Loucy (cell line): Measurements from ENCODE around the gene SLC4A8.

ENCODE experiments used
- CTCF ChIP-seq: fragments of 200-600 bp; sonication (generic); conservative IDR thresholded peaks from 2 replicates; pipeline ENCODE4 v1.5.1; 2014; ENCODE audit warnings: mild to moderate bottlenecking, antibody characterized with exemption, low read length
- EZH2phosphoT487 ChIP-seq: fragments of 200-600 bp; IDR thresholded peaks from 2 replicates; pipeline ENCODE4 v1.6.1; 2018; ENCODE audit warnings: antibody characterized with exemption, mild to moderate bottlenecking, moderate library complexity, borderline replicate concordance

DNA sequence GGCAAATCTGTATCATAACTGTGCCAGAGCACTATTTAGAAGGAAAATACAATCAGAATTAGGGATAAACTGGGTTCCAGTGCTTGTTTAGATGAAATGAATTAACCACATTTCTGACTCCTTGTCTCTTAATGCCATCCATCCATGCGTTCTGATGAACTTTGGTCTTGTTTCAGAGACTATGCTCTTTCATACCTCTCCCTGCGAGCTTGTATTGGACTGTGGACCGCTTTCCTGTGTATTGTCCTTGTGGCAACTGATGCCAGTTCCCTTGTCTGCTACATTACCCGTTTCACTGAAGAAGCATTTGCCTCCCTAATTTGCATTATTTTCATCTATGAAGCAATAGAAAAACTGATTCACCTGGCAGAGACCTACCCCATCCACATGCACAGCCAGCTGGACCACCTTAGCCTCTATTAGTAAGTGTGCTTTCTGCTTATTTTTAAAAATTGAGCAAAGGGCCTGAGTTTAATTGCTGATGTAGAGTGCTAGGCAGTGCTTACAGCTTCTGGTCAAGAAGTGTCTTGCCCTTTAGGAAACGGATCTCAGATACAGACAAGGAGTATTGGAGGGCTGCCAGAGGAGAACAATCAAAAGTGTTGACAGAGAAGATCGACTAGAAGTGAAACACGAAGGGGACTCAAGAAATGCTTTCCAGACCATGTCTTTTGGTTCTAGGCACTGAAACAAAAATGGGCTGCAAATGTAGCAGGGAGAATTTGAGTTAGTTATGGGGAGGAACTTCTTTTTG, 46.7 kb downstream of the SLC4A8 start:
- TF ChIP-seq CTCF: no peak
- TF ChIP-seq EZH2phosphoT487: no peak
